ENCODE data around the gene MBOAT7.

MBOAT7 gene

GRCh38 chr19:54160854-54161253, 28.5 kb downstream of the MBOAT7 start:
- DNase-seq = no peak

GRCh38 chr19:54160182-54160811, 29.1 kb downstream of the MBOAT7 start:
- no peak for DNase-seq

GRCh38 chr19:54159352-54160181, 29.8 kb downstream of the MBOAT7 start, which contains the start of gene LENG1:
Gene LENG1, minus strand, starts transcription at chr19:54159721. Its CDS starts 26 bp downstream, at chr19:54159695.
- peak; percentile 99 for DNase-seq

- DNase-seq = no peak
These were observed 30.5 kb downstream of the MBOAT7 start for GRCh38 chr19:54158812-54159351.

GRCh38 chr19:54156953-54157352, 32.4 kb downstream of the MBOAT7 start:
- DNase-seq = no peak

- no peak for DNase-seq
These were observed 32.9 kb downstream of the MBOAT7 start for GRCh38 chr19:54156490-54156889.

GRCh38 chr19:54155694-54156093, 33.7 kb downstream of the MBOAT7 start:
- no peak for DNase-seq

GRCh38 chr19:54154603-54155345, 34.6 kb downstream of the MBOAT7 start:
- DNase-seq = no peak

- no peak for DNase-seq
These were observed 35.6 kb downstream of the MBOAT7 start for GRCh38 chr19:54153731-54154326.

- DNase-seq = no peak
These were observed 36.4 kb downstream of the MBOAT7 start for GRCh38 chr19:54152878-54153524.

GRCh38 chr19:54152267-54152666, 37.1 kb downstream of the MBOAT7 start:
- no peak for DNase-seq

GRCh38 chr19:54151362-54152035, 37.9 kb downstream of the MBOAT7 start:
- no peak for DNase-seq

- no peak for DNase-seq
These were observed 40.2 kb downstream of the MBOAT7 start for GRCh38 chr19:54149021-54149812.

GRCh38 chr19:54148158-54148557, 41.2 kb downstream of the MBOAT7 start:
- DNase-seq = no peak

GRCh38 chr19:54147676-54148075, 41.7 kb downstream of the MBOAT7 start:
- DNase-seq = no peak

- DNase-seq = no peak
These were observed 43.7 kb downstream of the MBOAT7 start for GRCh38 chr19:54145541-54146158.

GRCh38 chr19:54142166-54142780, 47.1 kb downstream of the MBOAT7 start:
- DNase-seq = no peak

- no peak for DNase-seq
These were observed 48.0 kb downstream of the MBOAT7 start for GRCh38 chr19:54141356-54141755.

GRCh38 chr19:54138489-54139256, 50.7 kb downstream of the MBOAT7 start:
- DNase-seq = no peak
